GM18508 (cell line): Measurements from ENCODE around the gene RAB3GAP1.
"Not testable (repeated sequence)": the region's sequence is repeated elsewhere in the genome, so short reads cannot be mapped to it uniquely, and the experiment has no call there.

Source experiments
- ATAC-seq: cut with Tn5 transposase; IDR thresholded peaks from one replicate; pipeline ENCODE4 v1.9.1; 2021; ENCODE audit warnings: moderate number of reproducible peaks; ENCODE audit not compliant: insufficient read depth, unreplicated experiment

The RAB3GAP1 gene

DNA sequence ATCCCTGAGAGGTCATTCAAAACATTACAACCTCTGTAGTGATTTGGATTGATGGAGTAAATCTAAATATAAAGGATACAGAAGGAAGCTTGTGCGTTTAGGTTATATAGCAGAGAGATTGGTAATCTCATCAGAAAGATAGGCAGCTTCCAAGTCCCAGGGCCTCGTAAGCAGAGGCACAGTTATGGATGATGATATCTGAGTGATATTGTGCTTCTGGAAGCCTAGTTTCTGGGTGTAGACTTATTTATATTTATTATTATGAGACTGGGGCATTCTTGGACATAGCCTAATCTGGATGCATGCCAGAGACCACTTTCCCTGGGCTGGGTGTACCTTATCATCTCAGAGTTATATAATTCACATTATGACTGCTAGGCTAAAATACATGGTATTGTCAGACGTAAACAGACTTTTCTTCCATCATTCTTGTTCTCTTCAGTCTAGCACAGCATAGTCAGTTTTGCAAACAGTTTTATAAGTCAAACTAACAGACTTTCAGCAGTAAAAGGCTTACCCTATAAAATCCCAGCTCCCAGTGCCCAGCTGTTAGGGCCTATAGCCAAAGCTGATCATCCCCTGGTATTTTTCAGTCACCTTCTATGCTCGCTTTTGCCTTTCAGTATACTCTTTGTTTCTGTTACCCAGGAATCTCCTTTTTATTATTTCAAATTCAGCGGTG lies 47.9 kb downstream of the RAB3GAP1 start:
- no peak for ATAC-seq

DNA sequence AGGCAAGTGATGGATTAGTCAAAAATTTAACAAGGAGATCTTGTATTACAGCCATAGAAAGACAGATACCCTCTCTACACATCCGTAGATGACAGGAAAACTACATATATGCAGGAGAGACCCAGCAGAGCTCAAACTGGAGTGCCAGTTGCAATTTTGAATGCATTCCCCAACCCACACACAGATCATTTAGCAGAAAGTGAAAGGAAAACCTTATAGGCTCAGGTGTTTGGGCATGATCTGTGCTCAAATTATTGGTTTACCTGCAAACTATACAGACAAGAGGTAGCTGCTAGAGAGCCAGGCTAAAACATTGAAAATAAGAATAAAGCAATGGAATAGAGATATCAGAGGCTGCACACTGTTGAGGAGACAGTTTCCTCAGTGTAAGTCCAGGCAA lies 51.8 kb downstream of the RAB3GAP1 start:
- ATAC-seq, result no peak

- ATAC-seq, result not testable (repeated sequence)
Measured at GRCh38 chr2:135105513-135106316, 53.6 kb downstream of the RAB3GAP1 start.

DNA sequence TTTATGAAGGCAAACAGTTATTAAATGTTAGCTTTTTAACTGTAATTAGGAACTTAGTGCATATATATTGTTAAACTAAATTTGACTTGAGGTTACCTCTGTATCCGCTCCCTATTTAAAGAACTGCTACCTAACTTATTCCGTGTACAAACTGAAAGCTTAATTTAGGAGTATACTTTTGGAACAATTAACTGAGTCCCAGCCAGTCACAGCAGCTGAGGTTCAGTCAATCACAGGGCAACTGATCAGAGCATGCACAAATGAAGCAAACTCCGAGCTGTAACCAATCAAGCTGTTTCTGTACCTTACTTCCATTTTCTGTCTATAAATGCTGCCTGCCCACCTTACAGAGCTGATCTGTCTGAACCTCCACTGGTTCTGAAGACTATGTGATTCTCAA lies 61.2 kb downstream of the RAB3GAP1 start:
- no peak for ATAC-seq

- no peak for ATAC-seq
Measured at GRCh38 chr2:135119582-135119981, 67.5 kb downstream of the RAB3GAP1 start.

DNA sequence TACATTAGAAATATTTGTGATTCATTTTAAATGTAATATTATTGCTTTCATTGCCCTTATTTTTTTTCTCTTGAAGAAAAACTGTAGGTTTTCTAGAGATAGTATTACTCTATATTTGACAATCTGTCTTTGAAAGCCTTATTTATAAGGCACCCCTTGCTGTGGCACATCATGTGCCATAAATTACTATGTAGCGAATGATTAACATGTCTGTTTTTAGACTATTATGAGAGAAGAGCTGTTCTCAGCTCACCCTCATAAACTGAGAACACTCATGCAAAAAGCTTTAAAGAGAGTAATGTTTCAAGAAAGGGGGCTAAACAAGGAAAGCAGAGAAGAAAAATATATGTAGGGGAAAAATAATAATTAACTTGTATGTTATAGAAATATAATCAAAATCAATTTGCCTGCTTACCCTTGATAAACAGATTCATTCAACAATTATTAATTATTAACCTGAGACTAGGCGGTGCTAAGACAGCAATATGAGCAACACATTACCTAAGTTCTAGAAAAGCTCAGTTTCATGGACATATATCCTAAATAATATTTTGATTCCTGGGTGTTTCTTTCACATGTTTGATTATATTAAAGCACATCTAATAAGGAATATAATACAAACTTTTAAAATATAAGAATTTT lies 69.0 kb downstream of the RAB3GAP1 start:
- no peak for ATAC-seq

DNA sequence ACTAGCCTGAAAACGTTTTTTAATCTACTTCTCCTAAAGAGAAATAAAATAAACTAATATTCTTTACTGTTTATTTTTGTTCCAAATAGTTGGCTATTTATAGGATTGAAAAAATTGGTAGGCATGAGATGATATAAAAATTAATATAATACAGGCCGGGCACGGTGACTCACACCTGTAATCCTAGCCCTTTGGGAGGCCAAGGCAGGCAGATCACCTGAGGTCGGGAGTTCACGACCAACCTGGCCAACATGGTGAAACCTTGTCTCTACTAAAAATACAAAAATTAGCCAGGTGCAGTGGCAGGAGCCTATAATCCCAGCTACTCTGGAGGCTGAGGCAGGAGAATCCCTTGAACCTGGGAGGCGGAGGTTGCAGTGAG lies 69.6 kb downstream of the RAB3GAP1 start:
- not testable (repeated sequence) for ATAC-seq

DNA sequence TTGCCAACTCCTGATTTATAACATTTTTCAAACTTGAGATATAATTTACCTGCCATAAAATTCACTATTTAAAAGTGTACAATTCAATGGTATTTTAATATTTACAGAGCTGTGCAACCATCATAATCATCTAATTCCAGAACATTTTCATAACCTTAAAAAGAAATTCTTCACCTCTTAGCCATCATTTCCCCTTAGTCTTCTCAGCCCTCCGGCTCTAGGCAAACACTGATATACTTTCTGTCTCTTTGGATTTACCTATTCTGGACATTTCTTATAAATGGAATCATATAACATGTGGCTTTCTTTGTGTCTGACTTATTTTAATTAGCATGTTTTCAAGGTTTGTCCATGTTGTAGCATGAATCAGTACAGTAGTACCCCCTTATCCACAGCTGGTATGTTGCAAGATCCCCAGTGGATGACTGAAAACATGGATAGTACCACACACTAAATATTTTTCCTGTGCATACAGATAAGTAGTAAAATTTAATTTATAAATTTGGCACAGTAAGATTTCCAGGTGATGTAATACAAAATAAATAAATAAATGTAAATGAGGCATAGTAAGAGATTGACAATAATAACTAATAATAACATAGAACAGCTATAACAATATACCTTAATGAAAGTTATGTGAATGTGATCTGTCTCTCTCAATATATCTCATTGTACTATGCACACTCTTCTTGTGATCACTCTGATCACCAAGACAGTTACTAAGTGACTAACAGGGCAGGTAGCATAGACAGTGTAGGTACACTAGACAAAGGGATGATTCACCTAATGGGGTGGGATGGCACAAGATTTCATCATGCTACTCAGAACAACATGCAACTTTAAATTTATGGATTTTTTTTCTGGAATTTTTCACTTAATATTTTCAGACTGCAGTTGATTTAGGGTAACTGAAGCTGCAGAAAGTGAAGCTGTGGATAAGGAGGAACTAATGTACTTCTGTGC lies 73.1 kb downstream of the RAB3GAP1 start:
- no peak for ATAC-seq

DNA sequence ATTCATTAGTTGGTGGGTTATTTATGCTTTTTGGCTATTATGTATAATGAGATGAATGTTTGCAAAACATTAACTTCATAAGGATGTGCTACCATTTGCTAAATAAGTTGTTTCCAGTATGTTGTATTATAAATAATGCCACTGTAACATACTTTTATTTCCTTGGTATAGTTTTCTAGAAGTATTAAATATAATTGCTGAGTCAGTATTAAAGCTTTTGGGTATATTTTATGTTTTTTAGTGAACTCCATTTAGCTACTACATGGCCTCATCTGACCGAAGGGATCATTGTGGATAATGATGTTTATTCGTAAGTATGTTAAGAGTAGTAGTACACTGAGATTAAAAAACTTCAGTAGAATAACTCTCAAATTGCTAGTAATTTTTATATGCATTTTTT lies 73.8 kb downstream of the RAB3GAP1 start:
- ATAC-seq, result no peak

DNA sequence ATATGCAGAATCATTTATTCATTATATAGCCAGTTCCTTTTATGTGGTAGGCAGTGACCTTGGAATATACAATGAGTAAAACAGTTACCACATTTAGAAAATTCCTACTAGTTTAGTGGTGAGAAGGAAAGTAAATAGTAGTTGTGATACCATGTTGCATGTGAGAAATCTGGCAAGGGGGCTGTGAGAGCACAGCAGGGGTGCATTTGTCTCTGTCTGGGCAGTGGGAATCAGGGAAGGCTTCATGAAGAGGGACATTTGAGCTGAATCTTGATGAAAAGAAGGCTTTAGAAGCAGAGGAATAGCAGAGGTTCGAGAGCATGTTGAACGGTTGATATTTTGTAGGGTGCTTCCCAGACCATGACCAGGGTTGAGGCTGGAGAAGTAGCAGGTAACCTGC lies 78.7 kb downstream of the RAB3GAP1 start:
- no peak for ATAC-seq

- ATAC-seq, result no peak
Measured at GRCh38 chr2:135132314-135132713, 80.2 kb downstream of the RAB3GAP1 start.

- ATAC-seq, result no peak
Measured at GRCh38 chr2:135140606-135141005, 88.5 kb downstream of the RAB3GAP1 start.

DNA sequence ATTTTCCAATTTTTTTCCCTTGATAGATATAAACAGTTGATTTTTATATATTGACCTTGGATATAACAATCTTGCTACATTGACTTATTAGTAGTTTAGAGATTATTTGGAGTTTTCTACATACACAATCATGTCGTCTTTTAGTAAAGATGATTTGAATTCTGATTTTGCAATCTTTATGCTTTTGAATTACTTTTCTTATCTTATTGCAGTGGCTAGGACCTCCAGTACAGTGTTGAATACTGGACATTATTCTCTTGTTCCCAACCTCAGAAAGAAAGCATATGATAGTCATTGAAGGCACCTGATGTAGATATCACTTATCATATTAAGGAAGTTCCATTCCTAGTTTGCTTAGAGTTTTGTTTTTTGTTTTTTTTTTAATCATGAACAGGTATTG lies 90.2 kb downstream of the RAB3GAP1 start:
- no peak for ATAC-seq

GRCh38 chr2:135144343-135144742 lies 92.3 kb downstream of the RAB3GAP1 start:
- no peak for ATAC-seq

GRCh38 chr2:135149251-135149650 lies 97.2 kb downstream of the RAB3GAP1 start:
- no peak for ATAC-seq

DNA sequence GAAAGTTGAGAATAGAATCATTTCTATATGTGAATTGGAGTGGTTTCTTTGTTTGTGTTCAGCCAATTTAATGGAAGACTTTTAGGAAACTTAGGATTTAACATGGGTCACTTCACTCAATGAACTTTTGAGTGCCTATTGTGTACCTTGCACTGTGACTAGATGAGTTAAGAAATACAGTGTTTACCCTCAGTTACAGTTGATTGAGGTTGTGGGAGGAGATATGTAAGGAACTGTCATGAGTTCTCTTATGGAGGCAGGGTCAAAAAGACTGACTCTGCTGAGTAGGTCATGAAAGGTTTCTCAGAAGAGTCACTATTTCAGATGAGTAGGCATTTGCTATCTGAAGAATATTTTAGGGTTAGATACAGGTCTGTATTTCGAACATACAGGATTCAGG lies 98.6 kb downstream of the RAB3GAP1 start:
- no peak for ATAC-seq

GRCh38 chr2:135151615-135152014 lies 99.5 kb downstream of the RAB3GAP1 start:
- no peak for ATAC-seq

GRCh38 chr2:135152361-135152760 lies 100.3 kb downstream of the RAB3GAP1 start:
- ATAC-seq, result no peak

GRCh38 chr2:135154962-135155361 lies 102.9 kb downstream of the RAB3GAP1 start:
- no peak for ATAC-seq

- no peak for ATAC-seq
Measured at GRCh38 chr2:135157856-135158255, 105.8 kb downstream of the RAB3GAP1 start.
